ENCODE results near the gene PRND. TPM values are rescaled to one million over a fixed set of nuclear protein-coding genes. Genes with fewer than 3 reads are reported as not detected.

The PRND gene
- total and polyA plus RNA-seq, 2 donors (not counting 3 experiments of a cell fraction or from before 2014, with no cell fraction given): 0.18 TPM; not detected in 1

GRCh38 chr20:4677846-4678245 lies 43.9 kb upstream of the PRND start:
- no peak overlapping the region for H2AFZ ChIP-seq (ENCODE audit: low read depth, low read length)
- no peaks in the 10 kb centered on the region for H3K4me1 ChIP-seq (ENCODE audit: control insufficient read depth, extremely low read depth, insufficient read depth, low read length)
- no peaks in the 10 kb centered on the region for H3K9me1 ChIP-seq (replicated peaks; ENCODE audit: control insufficient read depth, extremely low read depth, insufficient read depth, low read length)
- CTCF ChIA-PET: interaction anchor here (1.6 kb wide), 1 partner anchor 64 kb away, joined by 3 read pairs; no protein-coding TSS in a partner anchor
- H3K79me2 ChIP-seq (ENCODE audit: control insufficient read depth, insufficient read depth, low read length): no peaks in the 10 kb centered on the region
- dilution Hi-C loops (cut with MboI; ENCODE audit: extremely low pct_ligation_motif_present, low sequenced_read_pairs) (no loop called here), intact Hi-C loops (cut with micrococcal nuclease) (no loop called here)
- H3K36me3 ChIP-seq (ENCODE audit: control insufficient read depth in 2 of 2, extremely low read depth in 1 of 2, insufficient read depth in 2 of 2, low read length in 2 of 2): no peaks in the 10 kb centered on the region
- no peaks in the 10 kb centered on the region for H3K9me3 ChIP-seq (replicated peaks; ENCODE audit: control insufficient read depth, insufficient read depth, low read length)
- H3K4me3 ChIP-seq (replicated peaks in 1 of 3; ENCODE audit: insufficient read depth in 1 of 3, low read depth in 1 of 3, low read length in 3 of 3): no peak overlapping the region
- no peak for TF ChIP-seq MAX (IDR thresholded peaks at IDR 0.05; ENCODE audit: insufficient read depth, insufficient read length)
- TF ChIP-seq MYC (IDR thresholded peaks at IDR 0.05; ENCODE audit: low read depth, low read length): no peak
- TF ChIP-seq POLR2A (IDR thresholded peaks at IDR 0.05; ENCODE audit: low read depth, low read length): no peak
- TF ChIP-seq JUN (IDR thresholded peaks at IDR 0.05; ENCODE audit: borderline replicate concordance, insufficient read depth, insufficient read length, low read depth): no peak
- no peak for TF ChIP-seq POLR2AphosphoS5 (IDR thresholded peaks at IDR 0.05; ENCODE audit: insufficient read depth, low read depth, low read length)
- TF ChIP-seq GATA2 (IDR thresholded peaks at IDR 0.05; ENCODE audit: insufficient read depth, insufficient read length, low read depth, low read length): no peak
- TF ChIP-seq FOS (IDR thresholded peaks at IDR 0.05; ENCODE audit: borderline replicate concordance, insufficient read depth, low read length): no peak
- TF ChIP-seq EZH2 (IDR thresholded peaks at IDR 0.05; ENCODE audit: borderline replicate concordance, low read depth, low read length, severe bottlenecking): no peak
- TF ChIP-seq, protein P1, sequence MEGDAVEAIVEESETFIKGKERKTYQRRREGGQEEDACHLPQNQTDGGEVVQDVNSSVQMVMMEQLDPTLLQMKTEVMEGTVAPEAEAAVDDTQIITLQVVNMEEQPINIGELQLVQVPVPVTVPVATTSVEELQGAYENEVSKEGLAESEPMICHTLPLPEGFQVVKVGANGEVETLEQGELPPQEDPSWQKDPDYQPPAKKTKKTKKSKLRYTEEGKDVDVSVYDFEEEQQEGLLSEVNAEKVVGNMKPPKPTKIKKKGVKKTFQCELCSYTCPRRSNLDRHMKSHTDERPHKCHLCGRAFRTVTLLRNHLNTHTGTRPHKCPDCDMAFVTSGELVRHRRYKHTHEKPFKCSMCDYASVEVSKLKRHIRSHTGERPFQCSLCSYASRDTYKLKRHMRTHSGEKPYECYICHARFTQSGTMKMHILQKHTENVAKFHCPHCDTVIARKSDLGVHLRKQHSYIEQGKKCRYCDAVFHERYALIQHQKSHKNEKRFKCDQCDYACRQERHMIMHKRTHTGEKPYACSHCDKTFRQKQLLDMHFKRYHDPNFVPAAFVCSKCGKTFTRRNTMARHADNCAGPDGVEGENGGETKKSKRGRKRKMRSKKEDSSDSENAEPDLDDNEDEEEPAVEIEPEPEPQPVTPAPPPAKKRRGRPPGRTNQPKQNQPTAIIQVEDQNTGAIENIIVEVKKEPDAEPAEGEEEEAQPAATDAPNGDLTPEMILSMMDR (IDR thresholded peaks at IDR 0.05; ENCODE audit: extremely low read depth in 1 of 2, insufficient read depth in 1 of 2, low read depth in 1 of 2, low read length in 2 of 2): no peak
- no TSS peak for BruUV-seq (replicated peaks)
- no peak overlapping the region for H3K4me2 ChIP-seq (ENCODE audit: insufficient read depth, low read length)
- H4K20me1 ChIP-seq (replicated peaks; ENCODE audit: control insufficient read depth, extremely low read depth, insufficient read depth, low read length): no peaks in the 10 kb centered on the region
- FAIRE-seq (no peak), DNase-seq (ENCODE audit: low read depth, low spot score) (no peak)
- H3K27ac ChIP-seq (ENCODE audit: insufficient read depth, low read depth, low read length): no peak overlapping the region
- POLR2A ChIA-PET: no interaction called here
- H3K27me3 ChIP-seq (ENCODE audit: control insufficient read depth in 2 of 2, insufficient read depth in 2 of 2, low read length in 2 of 2): peaks cover 20 to 23% of the 10 kb centered on the region in 2 experiments
- no peak overlapping the region for H3K9ac ChIP-seq (replicated peaks; ENCODE audit: extremely low read depth, insufficient read depth, low read length)

Data from endothelial cell of umbilical vein (primary cell).